ENCODE measurements around the gene MC3R.

The MC3R gene

DNA sequence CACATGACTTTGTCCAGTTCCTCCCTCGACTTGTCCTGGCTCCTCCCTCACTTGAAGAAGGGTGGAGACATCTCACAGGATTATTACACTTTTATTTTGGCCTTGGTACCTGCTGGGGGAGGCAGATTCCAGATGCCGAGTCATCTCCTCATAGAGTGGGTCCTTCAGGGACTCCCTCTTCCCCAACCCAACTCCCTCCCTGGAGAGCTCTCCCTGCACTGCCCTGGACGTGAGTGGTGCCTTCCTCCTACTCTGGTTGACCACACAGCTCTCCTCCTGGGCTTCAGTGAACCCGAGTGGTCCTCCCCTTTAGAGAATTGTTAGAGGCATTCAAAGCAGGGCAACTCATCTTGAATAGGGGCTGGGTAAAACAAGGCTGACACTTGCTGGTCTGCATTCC lies 40.9 kb upstream of the MC3R start:
- TF ChIP-seq CTCF (IDR thresholded peaks at IDR 0.05; ENCODE audit: low read depth, low read length) (no peak), MAX (IDR thresholded peaks at IDR 0.05; ENCODE audit: low read depth, low read length) (no peak), POLR2A (IDR thresholded peaks at IDR 0.05; ENCODE audit: extremely low read depth, insufficient read length) (no peak), MYC (IDR thresholded peaks at IDR 0.05; ENCODE audit: low read depth, low read length) (no peak)
- DNase-seq (ENCODE audit: low read depth), result no peak
- H3K4me3 ChIP-seq (ENCODE audit: low read depth, low read length), result no peak overlapping the region

GRCh38 chr20:56208121-56208520 lies 40.4 kb upstream of the MC3R start:
- TF ChIP-seq MYC (IDR thresholded peaks at IDR 0.05; ENCODE audit: low read depth, low read length) (no peak), POLR2A (IDR thresholded peaks at IDR 0.05; ENCODE audit: extremely low read depth, insufficient read length) (no peak), MAX (IDR thresholded peaks at IDR 0.05; ENCODE audit: low read depth, low read length) (no peak), CTCF (IDR thresholded peaks at IDR 0.05; ENCODE audit: low read depth, low read length) (no peak)
- H3K4me3 ChIP-seq (ENCODE audit: low read depth, low read length), result no peak overlapping the region
- no peak for DNase-seq (ENCODE audit: low read depth)

GRCh38 chr20:56211051-56211450 lies 37.5 kb upstream of the MC3R start:
- TF ChIP-seq MYC (IDR thresholded peaks at IDR 0.05; ENCODE audit: low read depth, low read length) (no peak), MAX (IDR thresholded peaks at IDR 0.05; ENCODE audit: low read depth, low read length) (no peak), POLR2A (IDR thresholded peaks at IDR 0.05; ENCODE audit: extremely low read depth, insufficient read length) (no peak), CTCF (IDR thresholded peaks at IDR 0.05; ENCODE audit: low read depth, low read length) (no peak)
- H3K4me3 ChIP-seq (ENCODE audit: low read depth, low read length), result no peak overlapping the region
- DNase-seq (ENCODE audit: low read depth), result no peak

DNA sequence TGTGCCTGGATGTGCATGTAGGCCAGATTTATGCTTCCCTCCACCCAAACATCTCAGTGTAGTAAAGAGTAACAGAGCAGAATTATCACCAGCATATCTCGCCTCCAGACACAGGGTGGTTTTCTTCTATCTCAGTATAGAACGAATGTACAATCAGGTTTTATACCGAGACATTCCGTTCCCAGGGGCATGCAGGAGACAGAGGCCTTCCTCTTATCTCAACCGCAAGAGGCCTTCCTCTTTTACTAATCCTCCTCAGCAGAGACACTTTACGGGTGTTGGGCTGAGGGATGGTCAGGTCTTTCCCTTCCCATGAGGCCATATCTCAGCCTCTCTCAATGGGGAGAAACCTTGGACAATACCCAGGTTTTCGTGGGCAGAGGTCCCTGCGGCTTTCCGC lies 36.4 kb upstream of the MC3R start:
- no peak overlapping the region for H3K4me3 ChIP-seq (ENCODE audit: low read depth, low read length)
- no peak for TF ChIP-seq MAX (IDR thresholded peaks at IDR 0.05; ENCODE audit: low read depth, low read length)
- DNase-seq (ENCODE audit: low read depth), result peak; percentile 70

- no peak overlapping the region for H3K4me3 ChIP-seq (ENCODE audit: low read depth, low read length)
- no peak for DNase-seq (ENCODE audit: low read depth)
- TF ChIP-seq MYC (IDR thresholded peaks at IDR 0.05; ENCODE audit: low read depth, low read length) (no peak), MAX (IDR thresholded peaks at IDR 0.05; ENCODE audit: low read depth, low read length) (no peak), POLR2A (IDR thresholded peaks at IDR 0.05; ENCODE audit: extremely low read depth, insufficient read length) (no peak), CTCF (IDR thresholded peaks at IDR 0.05; ENCODE audit: low read depth, low read length) (no peak)
These were observed 35.2 kb upstream of the MC3R start for GRCh38 chr20:56213321-56213720.

- no peak for TF ChIP-seq POLR2A (IDR thresholded peaks at IDR 0.05; ENCODE audit: extremely low read depth, insufficient read length)
- no peak for TF ChIP-seq CTCF (IDR thresholded peaks at IDR 0.05; ENCODE audit: low read depth, low read length)
- TF ChIP-seq MYC (IDR thresholded peaks at IDR 0.05; ENCODE audit: low read depth, low read length), result no peak
- no peak for TF ChIP-seq MAX (IDR thresholded peaks at IDR 0.05; ENCODE audit: low read depth, low read length)
- no peak for DNase-seq (ENCODE audit: low read depth)
- no peak overlapping the region for H3K4me3 ChIP-seq (ENCODE audit: low read depth, low read length)
These were observed 33.4 kb upstream of the MC3R start for GRCh38 chr20:56215115-56215514.
